Neural cell (in vitro differentiated cells): Measurements from ENCODE around the gene KCTD15. TPM values are rescaled to one million over a fixed set of nuclear protein-coding genes. Genes with fewer than 3 reads are reported as not detected.

Source experiments
- H2AFZ ChIP-seq: fragments of 200-600, 300-800 bp; sonication (generic), shearing (Covaris generic); 2 replicates; pipeline ENCODE4 v1.6.0; 2014; ENCODE audit warnings: low read depth, mild to moderate bottlenecking, antibody characterized with exemption, low read length, moderate library complexity
- H3F3A ChIP-seq: fragments of 200-600 bp; shearing (Covaris generic); 2 replicates; pipeline ENCODE4 v1.6.1; 2016; ENCODE audit warnings: mild to moderate bottlenecking, moderate library complexity, mixed read lengths, antibody characterized with exemption, low read length; ENCODE audit not compliant: insufficient read depth, poor library complexity, severe bottlenecking
- H3K27ac ChIP-seq: fragments of 200-600, 300-800 bp; sonication (generic), shearing (Covaris generic); 2 replicates; pipeline ENCODE4 v1.5.1; 2014; ENCODE audit warnings: mild to moderate bottlenecking, low read length, moderate library complexity
- H3K27me3 ChIP-seq: fragments of 300-800, 200-600 bp; sonication (generic), shearing (Covaris generic); 2 replicates; pipeline ENCODE4 v1.6.0; 2014; ENCODE audit warnings: mild to moderate bottlenecking, low read depth, low read length, moderate library complexity; ENCODE audit not compliant: insufficient read depth
- H3K36me3 ChIP-seq: fragments of 300-800, 200-600 bp; sonication (generic), shearing (Covaris generic); 2 replicates; pipeline ENCODE4 v1.5.1; 2014; ENCODE audit warnings: mild to moderate bottlenecking, antibody characterized with exemption, low read length, moderate library complexity; ENCODE audit not compliant: insufficient read depth
- H3K4me2 ChIP-seq: fragments of 300-800, 200-600 bp; sonication (generic), shearing (Covaris generic); 2 replicates; pipeline ENCODE4 v1.6.0; 2014; ENCODE audit warnings: mild to moderate bottlenecking, low read length
- H3K4me3 ChIP-seq: fragments of 300-800, 200-600 bp; sonication (generic), shearing (Covaris generic); 2 replicates; pipeline ENCODE4 v1.5.1; 2014; ENCODE audit warnings: mild to moderate bottlenecking, low read length, moderate library complexity
- H3K79me2 ChIP-seq: fragments of 200-600 bp; shearing (Covaris generic); replicated peaks from 2 replicates; pipeline ENCODE4 v1.6.0; 2014; ENCODE audit warnings: mild to moderate bottlenecking, low read length, moderate library complexity; ENCODE audit not compliant: insufficient read depth
- H3K9ac ChIP-seq: fragments of 300-800, 200-600 bp; sonication (generic), shearing (Covaris generic); 2 replicates; pipeline ENCODE4 v1.6.1; 2016; ENCODE audit warnings: mild to moderate bottlenecking, low read length, mixed read lengths
- H3K9me2 ChIP-seq: fragments of 200-600 bp; shearing (Covaris generic); 2 replicates; pipeline ENCODE4 v1.6.1; 2016; ENCODE audit warnings: mild to moderate bottlenecking, low read length, mixed read lengths; ENCODE audit not compliant: insufficient read depth
- H3K9me3 ChIP-seq: fragments of 200-600, 300-800 bp; sonication (generic), shearing (Covaris generic); 2 replicates; pipeline ENCODE4 v1.6.1; 2016; ENCODE audit warnings: mild to moderate bottlenecking, mixed run types, low read length, moderate library complexity, mixed read lengths
- H4K20me1 ChIP-seq: fragments of 200-600 bp; shearing (Covaris generic); 2 replicates; pipeline ENCODE4 v1.6.1; 2016; ENCODE audit warnings: mild to moderate bottlenecking, mixed run types; ENCODE audit not compliant: insufficient read depth
- EP300 ChIP-seq: fragments of 450-650 bp; conservative IDR thresholded peaks from 2 replicates; pipeline ENCODE4 v1.6.1; 2014; ENCODE audit warnings: antibody characterized with exemption, mild to moderate bottlenecking, moderate library complexity; ENCODE audit not compliant: poor library complexity, severe bottlenecking
- EZH2 ChIP-seq: fragments of 200-600, 300-800 bp; shearing (Covaris generic), sonication (generic); IDR thresholded peaks from 2 replicates; pipeline ENCODE4 v1.6.1; 2014; ENCODE audit warnings: antibody characterized with exemption, low read length, borderline replicate concordance, mild to moderate bottlenecking; ENCODE audit not compliant: insufficient read depth, poor library complexity, severe bottlenecking
- MXI1 ChIP-seq: fragments of 450-650 bp; conservative IDR thresholded peaks from 2 replicates; pipeline ENCODE4 v1.6.1; 2014; ENCODE audit warnings: antibody characterized with exemption, mild to moderate bottlenecking; ENCODE audit not compliant: poor library complexity, severe bottlenecking
- POLR2AphosphoS5 ChIP-seq: IDR thresholded peaks from 2 replicates; pipeline ENCODE4 v1.6.1; 2012
- RAD21 ChIP-seq: fragments of 450-650 bp; conservative IDR thresholded peaks from 2 replicates; pipeline ENCODE4 v1.6.1; 2014; ENCODE audit warnings: antibody characterized with exemption, mild to moderate bottlenecking, moderate library complexity
- SMC3 ChIP-seq: fragments of 450-650 bp; conservative IDR thresholded peaks from 2 replicates; pipeline ENCODE4 v1.6.1; 2014; ENCODE audit warnings: antibody characterized with exemption, mild to moderate bottlenecking, moderate library complexity; ENCODE audit not compliant: poor library complexity
- TAF1 ChIP-seq: IDR thresholded peaks from 2 replicates; pipeline ENCODE4 v1.6.1; 2012; ENCODE audit warnings: low read depth
- polyA plus RNA-seq: library from polyadenylated mRNA; depleted of rRNA; stranded (reverse); fragments of >200 nt; gene quantifications from 2 replicates; pipeline ENCODE4 v1.2.3, GENCODE V29; 2014
- TF ChIP-seq, protein P1 (sequence below): fragments of 450-650 bp; IDR thresholded peaks from 2 replicates; pipeline ENCODE4 v1.5.1; 2014; ENCODE audit warnings: antibody characterized with exemption, mild to moderate bottlenecking, moderate library complexity; ENCODE audit not compliant: poor library complexity, severe bottlenecking
- TF ChIP-seq, protein P2 (sequence below): IDR thresholded peaks from 2 replicates; pipeline ENCODE4 v1.6.1; 2012; ENCODE audit warnings: borderline replicate concordance

KCTD15 gene
- polyA plus RNA-seq, 1 donor from 2014 or later = 67.9 TPM

DNA sequence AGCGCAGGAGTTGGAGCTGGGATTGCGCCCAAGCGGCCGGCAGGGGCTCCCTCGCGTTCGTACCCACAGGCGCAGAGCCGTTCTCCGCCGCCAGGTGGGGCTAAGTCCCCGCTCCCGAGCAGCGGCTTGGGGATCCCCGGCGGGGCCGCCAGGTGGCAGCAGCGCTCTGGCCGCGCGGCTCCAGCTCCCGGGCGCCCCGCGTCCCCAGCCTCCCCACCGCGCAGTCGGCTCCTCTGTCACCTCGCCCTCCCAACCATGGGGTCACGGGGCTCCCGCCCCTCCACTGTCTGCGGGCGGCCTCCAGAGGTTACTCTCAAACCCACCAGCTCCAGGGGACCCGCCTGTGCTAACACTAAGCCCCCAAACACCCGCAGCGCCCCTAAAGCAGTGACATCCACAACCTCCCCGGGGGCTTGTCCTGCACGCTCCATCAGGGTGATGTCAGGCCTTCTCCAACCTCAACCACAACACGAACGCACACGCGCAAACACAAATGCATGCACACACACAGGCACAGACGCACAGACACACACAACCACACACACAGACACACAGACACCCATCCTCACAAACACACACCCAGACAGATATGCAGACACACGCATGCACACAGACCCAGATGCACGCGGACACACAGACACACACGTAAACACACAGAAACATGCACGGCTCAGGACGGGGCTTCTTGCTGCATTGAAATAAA lies 18.4 kb upstream of the KCTD15 start:
- peak overlapping the region; percentile 38 for H3K9ac ChIP-seq
- no peak overlapping the region for H3K4me2 ChIP-seq

DNA sequence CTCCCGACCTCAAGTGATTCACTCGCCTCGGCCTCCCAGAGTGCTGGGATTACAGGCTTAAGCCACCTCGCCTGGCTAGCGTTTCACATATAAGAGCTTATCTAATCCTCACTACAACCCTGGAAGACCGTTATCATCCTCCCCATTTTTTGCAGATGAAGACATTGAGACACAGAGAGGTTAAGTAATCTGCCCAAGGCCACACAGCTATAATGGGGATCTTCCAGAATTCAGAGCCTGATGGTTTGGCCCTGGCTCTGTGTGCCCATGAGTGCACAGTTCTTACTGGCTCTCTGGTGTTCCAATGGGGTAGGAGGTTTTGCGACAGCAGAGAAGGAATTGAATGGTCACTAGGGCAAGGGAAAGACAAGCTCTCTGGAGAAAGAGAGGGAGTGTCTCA lies 16.8 kb upstream of the KCTD15 start:
- H3K9ac ChIP-seq = no peak overlapping the region
- no peak overlapping the region for H3K4me2 ChIP-seq
- H3K9me3 ChIP-seq = no peaks in the 10 kb centered on the region
- H3K9me2 ChIP-seq = no peaks in the 10 kb centered on the region
- no peaks in the 10 kb centered on the region for H4K20me1 ChIP-seq
- no peaks in the 10 kb centered on the region for H3K79me2 ChIP-seq
- H3K27ac ChIP-seq = no peak overlapping the region
- H3K36me3 ChIP-seq = no peaks in the 10 kb centered on the region
- no peak for TF ChIP-seq SMC3
- no peak for TF ChIP-seq EP300
- TF ChIP-seq MXI1 = no peak
- no peak for TF ChIP-seq RAD21
- no peak for TF ChIP-seq POLR2AphosphoS5
- TF ChIP-seq, protein P1, sequence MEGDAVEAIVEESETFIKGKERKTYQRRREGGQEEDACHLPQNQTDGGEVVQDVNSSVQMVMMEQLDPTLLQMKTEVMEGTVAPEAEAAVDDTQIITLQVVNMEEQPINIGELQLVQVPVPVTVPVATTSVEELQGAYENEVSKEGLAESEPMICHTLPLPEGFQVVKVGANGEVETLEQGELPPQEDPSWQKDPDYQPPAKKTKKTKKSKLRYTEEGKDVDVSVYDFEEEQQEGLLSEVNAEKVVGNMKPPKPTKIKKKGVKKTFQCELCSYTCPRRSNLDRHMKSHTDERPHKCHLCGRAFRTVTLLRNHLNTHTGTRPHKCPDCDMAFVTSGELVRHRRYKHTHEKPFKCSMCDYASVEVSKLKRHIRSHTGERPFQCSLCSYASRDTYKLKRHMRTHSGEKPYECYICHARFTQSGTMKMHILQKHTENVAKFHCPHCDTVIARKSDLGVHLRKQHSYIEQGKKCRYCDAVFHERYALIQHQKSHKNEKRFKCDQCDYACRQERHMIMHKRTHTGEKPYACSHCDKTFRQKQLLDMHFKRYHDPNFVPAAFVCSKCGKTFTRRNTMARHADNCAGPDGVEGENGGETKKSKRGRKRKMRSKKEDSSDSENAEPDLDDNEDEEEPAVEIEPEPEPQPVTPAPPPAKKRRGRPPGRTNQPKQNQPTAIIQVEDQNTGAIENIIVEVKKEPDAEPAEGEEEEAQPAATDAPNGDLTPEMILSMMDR = no peak
- no peak for TF ChIP-seq TAF1
- TF ChIP-seq, protein P2, sequence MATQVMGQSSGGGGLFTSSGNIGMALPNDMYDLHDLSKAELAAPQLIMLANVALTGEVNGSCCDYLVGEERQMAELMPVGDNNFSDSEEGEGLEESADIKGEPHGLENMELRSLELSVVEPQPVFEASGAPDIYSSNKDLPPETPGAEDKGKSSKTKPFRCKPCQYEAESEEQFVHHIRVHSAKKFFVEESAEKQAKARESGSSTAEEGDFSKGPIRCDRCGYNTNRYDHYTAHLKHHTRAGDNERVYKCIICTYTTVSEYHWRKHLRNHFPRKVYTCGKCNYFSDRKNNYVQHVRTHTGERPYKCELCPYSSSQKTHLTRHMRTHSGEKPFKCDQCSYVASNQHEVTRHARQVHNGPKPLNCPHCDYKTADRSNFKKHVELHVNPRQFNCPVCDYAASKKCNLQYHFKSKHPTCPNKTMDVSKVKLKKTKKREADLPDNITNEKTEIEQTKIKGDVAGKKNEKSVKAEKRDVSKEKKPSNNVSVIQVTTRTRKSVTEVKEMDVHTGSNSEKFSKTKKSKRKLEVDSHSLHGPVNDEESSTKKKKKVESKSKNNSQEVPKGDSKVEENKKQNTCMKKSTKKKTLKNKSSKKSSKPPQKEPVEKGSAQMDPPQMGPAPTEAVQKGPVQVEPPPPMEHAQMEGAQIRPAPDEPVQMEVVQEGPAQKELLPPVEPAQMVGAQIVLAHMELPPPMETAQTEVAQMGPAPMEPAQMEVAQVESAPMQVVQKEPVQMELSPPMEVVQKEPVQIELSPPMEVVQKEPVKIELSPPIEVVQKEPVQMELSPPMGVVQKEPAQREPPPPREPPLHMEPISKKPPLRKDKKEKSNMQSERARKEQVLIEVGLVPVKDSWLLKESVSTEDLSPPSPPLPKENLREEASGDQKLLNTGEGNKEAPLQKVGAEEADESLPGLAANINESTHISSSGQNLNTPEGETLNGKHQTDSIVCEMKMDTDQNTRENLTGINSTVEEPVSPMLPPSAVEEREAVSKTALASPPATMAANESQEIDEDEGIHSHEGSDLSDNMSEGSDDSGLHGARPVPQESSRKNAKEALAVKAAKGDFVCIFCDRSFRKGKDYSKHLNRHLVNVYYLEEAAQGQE = no peak
- no peak for TF ChIP-seq EZH2
- no peak overlapping the region for H2AFZ ChIP-seq
- no peak overlapping the region for H3K4me3 ChIP-seq
- no peaks in the 10 kb centered on the region for H3K27me3 ChIP-seq
- H3F3A ChIP-seq = no peaks in the 10 kb centered on the region

More for the DNA sequence above, 18.4 kb upstream of the KCTD15 start:
- Histone ChIP-seq H3K9me2 (no peaks in the 10 kb centered on the region), H3K36me3 (no peaks in the 10 kb centered on the region), H3K27me3 (no peaks in the 10 kb centered on the region), H3K9me3 (no peaks in the 10 kb centered on the region), H3K79me2 (no peaks in the 10 kb centered on the region), H3K27ac (no peak overlapping the region), H2AFZ (no peak overlapping the region), H4K20me1 (no peaks in the 10 kb centered on the region), H3F3A (no peaks in the 10 kb centered on the region), H3K4me3 (peak overlapping the region; percentile 55)
- TF ChIP-seq POLR2AphosphoS5 (peak; percentile 19), SMC3 (peak; percentile 100), TAF1 (no peak), EZH2 (no peak), RAD21 (peak; percentile 100), EP300 (peak; percentile 42), MXI1 (peak; percentile 62)
- TF ChIP-seq, protein P1 = peak; percentile 100
- TF ChIP-seq, protein P2 = no peak
